ES-I3 (cell line): ENCODE results near the gene DNASE2.
A peak's percentile ranks its signal among the peaks of the same experiment; 100 is the strongest.
"Not testable (repeated sequence)": the region's sequence is repeated elsewhere in the genome, so short reads cannot be mapped to it uniquely, and the experiment has no call there.

ENCODE experiments used
- H3K36me3 ChIP-seq: 2 replicates; pipeline ENCODE4 v1.6.1; 2013; ENCODE audit warnings: mild to moderate bottlenecking, low read length, control low read depth, moderate library complexity; ENCODE audit not compliant: insufficient read depth
- H3K4me1 ChIP-seq: 2 replicates; pipeline ENCODE4 v1.6.1; 2013; ENCODE audit warnings: mild to moderate bottlenecking, control low read depth, low read length; ENCODE audit not compliant: insufficient read depth
- H3K9ac ChIP-seq: 2 replicates; pipeline ENCODE4 v1.6.1; 2013; ENCODE audit warnings: low read depth, mild to moderate bottlenecking, low read length, moderate library complexity
- H3K9me3 ChIP-seq: 2 replicates; pipeline ENCODE4 v1.6.1; 2013; ENCODE audit warnings: mild to moderate bottlenecking, low read length, moderate library complexity; ENCODE audit not compliant: control insufficient read depth, insufficient read depth

The DNASE2 gene

GRCh38 chr19:12881172-12881808, at the start of gene DNASE2:
Gene DNASE2 (minus strand): TSS chr19:12881449. CDS start chr19:12881375, 74 bp downstream.
- H3K9me3 ChIP-seq, result peaks cover 4% of the 10 kb centered on the region; the same call in 1 of the 2 replicates
- H3K4me1 ChIP-seq, result no peaks in the 10 kb centered on the region
- H3K36me3 ChIP-seq, result no peaks in the 10 kb centered on the region
- H3K9ac ChIP-seq, result peak within 1 kb of the TSS; percentile 74

- Histone ChIP-seq H3K9me3 (no peaks in the 10 kb centered on the region), H3K9ac (no peak overlapping the region), H3K36me3 (peaks cover 14% of the 10 kb centered on the region), H3K4me1 (no peaks in the 10 kb centered on the region)
These were observed 48.9 kb upstream of the DNASE2 start for GRCh38 chr19:12930002-12930645.

- peaks cover 12% of the 10 kb centered on the region for H3K36me3 ChIP-seq
- H3K4me1 ChIP-seq, result no peaks in the 10 kb centered on the region
- H3K9me3 ChIP-seq, result no peaks in the 10 kb centered on the region
- H3K9ac ChIP-seq, result no peak overlapping the region
These were observed 43.5 kb upstream of the DNASE2 start for GRCh38 chr19:12924621-12925310.

- no peak overlapping the region for H3K9ac ChIP-seq
- H3K4me1 ChIP-seq, result no peaks in the 10 kb centered on the region
- no peaks in the 10 kb centered on the region for H3K9me3 ChIP-seq
- H3K36me3 ChIP-seq, result peaks cover 8% of the 10 kb centered on the region
These were observed 41.7 kb upstream of the DNASE2 start for GRCh38 chr19:12922959-12923358.

GRCh38 chr19:12921047-12921446, 39.8 kb upstream of the DNASE2 start:
- no peaks in the 10 kb centered on the region for H3K9me3 ChIP-seq
- H3K9ac ChIP-seq, result no peak overlapping the region
- no peaks in the 10 kb centered on the region for H3K4me1 ChIP-seq
- H3K36me3 ChIP-seq, result peaks cover 3% of the 10 kb centered on the region; the same call in 1 of the 2 replicates

GRCh38 chr19:12918253-12918652, 37.0 kb upstream of the DNASE2 start:
- H3K9me3 ChIP-seq, result no peaks in the 10 kb centered on the region
- H3K4me1 ChIP-seq, result peaks cover 8% of the 10 kb centered on the region; the same call in 1 of the 2 replicates
- H3K36me3 ChIP-seq, result 0 out of 2 replicates have a peak, but pooled peaks cover 3% of the 10 kb centered on the region
- H3K9ac ChIP-seq, result no peak overlapping the region

- H3K9me3 ChIP-seq, H3K9ac ChIP-seq, H3K36me3 ChIP-seq: not testable (repeated sequence)
- H3K4me1 ChIP-seq, result peaks cover 18% of the 10 kb centered on the region
These were observed 34.6 kb upstream of the DNASE2 start for GRCh38 chr19:12915860-12916259.

GRCh38 chr19:12913851-12914690, 32.8 kb upstream of the DNASE2 start:
- H3K9me3 ChIP-seq, result no peaks in the 10 kb centered on the region
- H3K9ac ChIP-seq, result no peak overlapping the region
- no peaks in the 10 kb centered on the region for H3K36me3 ChIP-seq

GRCh38 chr19:12913011-12913561, 31.8 kb upstream of the DNASE2 start:
- no peaks in the 10 kb centered on the region for H3K36me3 ChIP-seq
- peak overlapping the region; percentile 31 for H3K9ac ChIP-seq
- peaks cover 18% of the 10 kb centered on the region for H3K4me1 ChIP-seq
- H3K9me3 ChIP-seq, result no peaks in the 10 kb centered on the region

More at GRCh38 chr19:12913851-12914690, 32.8 kb upstream of the DNASE2 start:
- peaks cover 18% of the 10 kb centered on the region for H3K4me1 ChIP-seq

- H3K9me3 ChIP-seq, result no peaks in the 10 kb centered on the region
- H3K4me1 ChIP-seq, result peaks cover 18% of the 10 kb centered on the region
- H3K36me3 ChIP-seq, result no peaks in the 10 kb centered on the region
- peak overlapping the region; percentile 31 for H3K9ac ChIP-seq
These were observed 31.3 kb upstream of the DNASE2 start for GRCh38 chr19:12912571-12912970.

- Histone ChIP-seq H3K9me3 (no peaks in the 10 kb centered on the region), H3K36me3 (no peaks in the 10 kb centered on the region; the same call in 1 of the 2 replicates), H3K4me1 (0 out of 2 replicates have a peak, but pooled peaks cover under 1% of the 10 kb centered on the region), H3K9ac (no peak overlapping the region)
These were observed 25.9 kb upstream of the DNASE2 start for GRCh38 chr19:12907166-12907565.

GRCh38 chr19:12899891-12900518, 18.8 kb upstream of the DNASE2 start:
- Histone ChIP-seq H3K4me1 (no peaks in the 10 kb centered on the region), H3K36me3 (no peaks in the 10 kb centered on the region; the same call in 1 of the 2 replicates), H3K9ac (no peak overlapping the region), H3K9me3 (no peaks in the 10 kb centered on the region)

- Histone ChIP-seq H3K9ac (no peak overlapping the region), H3K9me3 (no peaks in the 10 kb centered on the region), H3K36me3 (no peaks in the 10 kb centered on the region; the same call in 1 of the 2 replicates), H3K4me1 (no peaks in the 10 kb centered on the region)
These were observed 15.2 kb upstream of the DNASE2 start for GRCh38 chr19:12896460-12896859.
